HG03196 (cell line): ENCODE data around the gene HNRNPCL2.
"Not testable (repeated sequence)": the region's sequence is repeated elsewhere in the genome, so short reads cannot be mapped to it uniquely, and the experiment has no call there.

Experiments used
- ATAC-seq: cut with Tn5 transposase; IDR thresholded peaks from one replicate; pipeline ENCODE4 v1.9.1; 2021; ENCODE audit not compliant: unreplicated experiment

Gene HNRNPCL2

DNA sequence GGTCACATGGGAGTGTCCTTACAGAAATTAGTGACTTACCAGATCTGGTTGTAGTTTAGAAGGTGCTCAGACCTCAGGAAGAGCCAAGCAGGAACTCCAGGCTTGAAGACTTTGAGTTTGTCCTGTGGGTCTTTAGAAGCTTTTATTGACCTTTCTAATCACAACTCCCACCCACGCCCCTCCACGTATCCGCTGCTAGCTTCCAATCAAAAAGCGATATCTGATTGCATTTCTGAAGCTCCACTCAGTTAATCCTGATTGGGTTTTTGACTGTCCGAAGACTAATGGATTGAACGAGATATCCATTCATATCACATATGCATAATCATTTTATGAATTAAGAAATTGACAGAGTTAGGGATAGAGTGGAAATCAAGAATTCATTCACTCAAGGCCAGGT is at the start of gene HNRNPCL2:
Gene HNRNPCL2, minus strand, starts transcription at position 101 of the 400 bp plus-strand sequence. CDS start 454 bp downstream, outside the sequence.
- not testable (repeated sequence) for ATAC-seq

DNA sequence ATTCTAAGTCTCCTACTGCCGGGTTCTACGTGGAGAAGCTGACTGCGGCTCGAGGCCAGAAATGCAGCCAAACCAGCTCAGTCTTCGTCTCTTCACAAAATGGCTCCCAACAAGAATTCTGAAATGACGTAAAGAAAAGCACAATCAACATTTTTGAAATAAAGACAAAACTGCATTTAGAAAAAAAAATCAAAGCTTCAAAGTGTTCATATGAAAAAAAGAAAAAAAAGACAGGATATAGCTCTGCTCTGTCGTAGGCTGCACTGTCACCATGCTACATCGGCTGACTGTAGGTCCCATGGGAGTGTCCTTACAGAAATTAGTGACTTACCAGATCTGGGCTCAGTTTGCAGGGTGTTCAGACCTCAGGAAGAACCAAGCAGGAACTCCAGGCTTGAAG is 48.9 kb upstream of the HNRNPCL2 start, which contains the start of gene HNRNPCL4:
Gene HNRNPCL4, minus strand, starts transcription at position 101 of the 400 bp plus-strand sequence. CDS start 164 bp downstream, outside the sequence.
- not testable (repeated sequence) for ATAC-seq

DNA sequence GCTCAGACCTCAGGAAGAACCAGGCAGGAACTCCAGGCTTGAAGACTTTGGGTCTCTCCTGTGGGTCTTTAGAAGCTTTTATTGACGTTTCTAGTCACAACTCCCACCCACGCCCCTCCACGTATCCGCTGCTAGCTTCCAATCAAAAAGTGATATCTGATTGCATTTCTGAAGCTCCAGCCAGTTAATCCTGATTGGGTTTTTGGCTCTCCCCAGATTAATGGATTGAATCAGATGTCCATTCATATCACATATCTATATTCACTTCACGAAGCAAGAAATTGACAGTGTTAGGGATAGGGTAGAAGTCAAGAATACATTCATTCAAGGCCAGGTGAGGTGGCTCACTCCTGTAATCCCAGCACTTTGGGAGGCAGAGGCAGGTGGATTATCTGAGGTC is 39.3 kb upstream of the HNRNPCL2 start, which contains the start of gene PRAMEF26:
Gene PRAMEF26, minus strand, starts transcription at position 101 of the 400 bp plus-strand sequence. CDS start 2,914 bp downstream, outside the sequence.
- not testable (repeated sequence) for ATAC-seq

DNA sequence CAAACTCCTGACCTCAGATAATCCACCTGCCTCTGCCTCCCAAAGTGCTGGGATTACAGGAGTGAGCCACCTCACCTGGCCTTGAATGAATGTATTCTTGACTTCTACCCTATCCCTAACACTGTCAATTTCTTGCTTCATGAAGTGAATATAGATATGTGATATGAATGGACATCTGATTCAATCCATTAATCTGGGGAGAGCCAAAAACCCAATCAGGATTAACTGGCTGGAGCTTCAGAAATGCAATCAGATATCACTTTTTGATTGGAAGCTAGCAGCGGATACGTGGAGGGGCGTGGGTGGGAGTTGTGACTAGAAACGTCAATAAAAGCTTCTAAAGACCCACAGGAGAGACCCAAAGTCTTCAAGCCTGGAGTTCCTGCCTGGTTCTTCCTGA is 46.2 kb downstream of the HNRNPCL2 start, which contains the start of gene PRAMEF25:
Gene PRAMEF25, plus strand, starts transcription at position 301 of the 400 bp plus-strand sequence. CDS start 2,920 bp downstream, outside the sequence.
- ATAC-seq = not testable (repeated sequence)
